ENCODE measurements around the gene ADORA3.
A peak's percentile ranks its signal among the peaks of the same experiment; 100 is the strongest.

Gene ADORA3

DNA sequence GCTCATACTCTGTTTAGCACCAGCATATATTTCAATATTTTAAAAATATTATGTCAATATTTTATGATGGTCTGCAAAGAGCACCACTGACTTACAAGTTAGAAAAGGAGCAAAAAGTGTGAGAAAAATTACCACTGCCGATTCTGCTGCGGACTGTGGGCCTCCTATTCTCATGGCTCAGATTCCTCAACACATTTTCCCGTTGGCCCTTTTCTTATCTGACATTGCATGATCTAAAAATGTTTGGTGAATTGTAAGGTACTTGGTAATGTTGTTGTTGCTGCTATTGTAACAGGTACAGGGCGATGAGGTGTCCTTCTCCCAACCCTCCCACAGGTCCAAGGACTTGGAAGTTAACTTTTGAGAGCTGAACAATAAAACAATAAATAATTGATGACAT is 28.9 kb downstream of the ADORA3 start:
- no peak for DNase-seq

DNA sequence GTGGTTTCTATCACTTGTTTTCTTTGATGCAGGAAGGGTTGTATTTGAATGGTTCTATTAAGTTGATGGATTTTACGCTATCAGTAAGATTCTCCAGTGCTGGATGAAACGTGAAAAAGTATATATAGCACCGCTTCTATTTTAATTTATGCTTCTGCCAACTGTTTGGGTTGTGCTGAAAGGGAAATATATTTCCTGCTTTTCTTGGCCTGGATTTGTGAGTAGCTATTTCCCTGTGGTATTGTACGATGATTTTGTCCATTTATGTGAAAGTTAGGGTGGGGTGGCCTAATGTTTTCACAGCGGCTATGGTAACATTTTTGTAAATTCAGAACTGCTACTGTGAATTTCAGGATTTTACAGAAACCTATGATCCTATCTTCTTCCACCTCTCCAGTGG is 29.3 kb downstream of the ADORA3 start:
- no peak for DNase-seq

DNA sequence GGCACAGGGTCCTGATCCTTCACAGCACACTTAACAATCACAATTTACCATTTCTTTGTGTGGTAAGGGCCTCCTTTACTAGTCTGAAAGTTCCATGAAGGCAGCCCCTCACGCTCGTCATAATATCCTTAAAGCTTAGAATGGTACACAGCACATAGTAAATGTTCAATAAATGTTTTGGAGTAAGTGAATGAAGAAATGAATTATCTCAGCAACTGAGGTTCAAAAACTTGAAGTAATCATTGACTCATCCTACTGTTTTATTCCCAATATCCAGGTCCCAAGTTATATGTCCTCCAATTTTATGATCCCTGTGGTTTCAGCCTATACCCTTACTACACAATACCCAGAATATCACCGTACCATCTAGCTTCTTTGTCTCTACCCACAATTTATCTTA is 31.9 kb downstream of the ADORA3 start:
- no peak for DNase-seq

DNA sequence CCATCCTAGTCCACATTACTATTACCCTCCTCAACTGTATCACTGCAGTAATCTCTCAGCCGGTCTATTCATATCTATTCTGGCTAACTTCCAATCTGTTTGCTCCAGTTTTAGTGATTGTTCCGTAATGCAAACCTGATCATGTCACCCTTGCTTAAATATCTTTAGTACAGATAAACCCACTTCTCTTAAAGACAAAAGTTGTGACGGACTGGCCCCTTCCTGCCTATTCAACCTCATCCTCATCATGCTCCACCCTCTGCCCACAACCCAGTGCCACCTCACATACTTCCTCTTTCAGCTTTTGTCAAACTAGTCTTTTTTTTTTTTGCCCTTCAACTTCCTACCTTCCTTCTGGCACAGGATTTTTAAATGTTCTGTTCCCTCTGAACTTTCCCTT is 32.4 kb downstream of the ADORA3 start:
- peak; percentile 66 for DNase-seq

DNA sequence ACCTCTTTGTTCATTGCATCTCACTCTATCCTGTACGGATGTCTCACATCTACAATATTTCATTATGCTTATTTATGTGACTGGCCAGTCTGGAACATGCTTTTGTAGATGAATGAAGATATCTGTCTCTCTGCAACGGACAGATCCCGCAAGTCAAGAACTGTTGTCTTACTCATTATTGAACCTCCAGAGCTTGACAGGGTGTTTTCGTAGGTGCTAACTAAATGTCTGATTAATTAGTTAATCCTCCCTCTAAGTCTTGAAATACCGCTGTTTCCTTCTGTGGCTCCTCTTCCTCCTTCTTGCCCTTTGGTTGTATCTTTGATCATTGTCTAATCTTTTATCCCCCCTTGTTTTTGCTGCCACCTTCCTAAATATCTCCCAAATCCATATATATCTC is 32.8 kb downstream of the ADORA3 start:
- DNase-seq: no peak

DNA sequence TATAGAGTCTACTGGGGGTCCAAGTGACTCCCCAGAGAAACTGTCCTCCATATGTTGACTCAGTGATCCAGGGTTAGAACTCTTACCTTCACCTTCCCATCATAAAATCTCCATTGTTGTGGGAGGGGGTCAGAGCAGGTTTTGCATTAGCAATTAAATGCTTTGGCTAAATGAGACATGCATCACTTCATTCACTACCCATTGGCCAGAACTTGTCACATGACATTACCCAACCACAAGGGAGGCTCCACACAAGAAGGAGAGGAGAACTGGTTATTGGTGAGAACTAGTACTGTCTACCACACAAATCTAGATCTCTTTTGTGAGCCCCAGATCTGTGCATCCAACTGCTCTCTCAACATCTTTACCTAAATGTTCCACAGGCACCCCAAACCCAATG is 33.9 kb downstream of the ADORA3 start:
- no peak for DNase-seq

DNA sequence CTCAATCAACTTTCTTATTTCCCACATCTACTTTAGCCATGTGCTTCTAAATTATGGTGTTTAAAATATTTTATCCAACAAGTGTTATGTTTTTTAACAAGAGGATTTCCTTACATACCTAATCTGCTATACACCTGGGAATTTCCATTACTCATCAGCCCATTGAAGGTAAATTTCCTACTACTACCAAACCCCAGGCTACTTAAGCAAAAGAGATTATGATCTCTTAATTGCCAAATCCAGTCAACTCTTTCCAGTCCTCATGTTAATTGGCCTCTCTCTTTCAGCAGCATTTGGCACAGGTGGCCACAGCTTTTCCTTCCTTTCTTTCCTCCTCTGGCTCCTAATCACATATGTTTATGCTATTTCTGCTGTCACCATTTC is 34.7 kb downstream of the ADORA3 start:
- DNase-seq: no peak

DNA sequence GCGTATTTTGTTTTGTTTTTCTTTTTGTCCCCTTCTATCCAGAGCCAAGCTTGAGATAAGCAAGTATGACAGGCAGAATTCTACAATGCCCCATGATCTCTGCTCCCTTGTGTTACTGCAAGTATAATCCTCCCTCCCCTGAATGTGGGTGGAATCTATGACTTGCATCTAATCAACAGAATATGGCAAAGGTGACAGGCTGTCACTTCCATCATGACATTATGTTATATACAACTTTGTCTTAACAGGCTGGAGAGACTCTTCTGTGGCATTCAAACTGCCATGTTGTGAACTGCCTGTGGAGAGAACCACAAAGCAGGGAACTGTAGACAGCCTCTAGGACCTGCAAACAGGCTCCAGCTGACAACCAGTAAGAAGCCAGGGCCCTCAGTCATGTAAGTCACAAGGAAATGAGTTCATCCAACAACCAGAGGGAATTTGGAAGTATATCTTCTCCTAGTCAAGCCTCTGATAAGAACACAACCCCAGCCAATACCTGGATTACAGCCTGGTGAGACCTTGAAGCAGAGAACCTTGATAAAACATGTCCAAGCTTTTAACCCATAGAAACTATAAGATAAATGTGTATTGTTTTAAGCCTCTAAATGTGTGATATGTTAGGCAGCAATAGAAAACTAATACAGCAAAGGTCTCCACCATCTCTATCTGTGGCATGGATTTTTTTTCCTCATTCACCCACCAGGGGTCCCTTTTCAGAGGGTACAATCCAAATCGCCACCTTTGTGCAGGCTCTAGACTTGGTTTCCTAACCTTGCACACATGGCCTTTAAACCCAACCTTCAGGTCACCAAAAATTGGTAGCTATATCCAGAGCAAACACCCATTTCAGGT is 35.3 kb downstream of the ADORA3 start:
- no peak for DNase-seq

DNA sequence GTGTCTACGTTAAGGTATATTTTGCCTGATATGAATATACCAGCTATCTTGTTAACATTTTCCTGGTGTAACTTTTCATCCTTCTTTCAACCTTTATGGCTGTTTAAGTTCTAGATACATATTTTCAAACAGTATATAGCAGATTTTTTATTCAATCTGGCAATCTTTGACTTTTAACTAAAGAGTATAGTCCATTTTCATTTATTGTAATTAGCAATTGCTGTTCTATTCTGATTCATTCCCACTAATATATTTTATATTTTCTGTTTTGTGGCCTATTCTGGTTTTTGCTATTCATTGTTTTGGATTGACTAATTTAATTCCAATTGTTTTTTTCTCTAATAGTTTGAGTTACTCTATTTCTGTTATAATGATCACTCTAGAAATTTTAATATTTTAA is 37.0 kb downstream of the ADORA3 start:
- no peak for DNase-seq

DNA sequence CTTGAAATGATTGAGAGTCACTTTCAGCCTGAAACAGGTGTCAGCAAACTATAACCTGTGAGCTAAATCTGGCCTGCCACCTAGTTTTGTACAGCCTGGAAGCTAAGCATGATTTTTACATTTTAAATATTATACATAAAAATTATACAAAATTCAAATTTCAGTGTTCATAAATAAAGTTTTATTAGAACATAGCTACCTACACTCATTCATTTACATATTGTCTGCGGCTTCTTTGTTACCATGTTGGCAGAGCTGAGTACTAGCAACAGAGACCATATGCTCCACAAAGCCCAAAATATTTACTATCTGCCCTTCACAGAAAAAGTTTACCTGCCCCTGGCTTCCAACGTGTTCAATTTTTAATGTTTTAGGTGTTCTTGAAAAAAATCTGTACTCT is 37.7 kb downstream of the ADORA3 start:
- DNase-seq: no peak

DNA sequence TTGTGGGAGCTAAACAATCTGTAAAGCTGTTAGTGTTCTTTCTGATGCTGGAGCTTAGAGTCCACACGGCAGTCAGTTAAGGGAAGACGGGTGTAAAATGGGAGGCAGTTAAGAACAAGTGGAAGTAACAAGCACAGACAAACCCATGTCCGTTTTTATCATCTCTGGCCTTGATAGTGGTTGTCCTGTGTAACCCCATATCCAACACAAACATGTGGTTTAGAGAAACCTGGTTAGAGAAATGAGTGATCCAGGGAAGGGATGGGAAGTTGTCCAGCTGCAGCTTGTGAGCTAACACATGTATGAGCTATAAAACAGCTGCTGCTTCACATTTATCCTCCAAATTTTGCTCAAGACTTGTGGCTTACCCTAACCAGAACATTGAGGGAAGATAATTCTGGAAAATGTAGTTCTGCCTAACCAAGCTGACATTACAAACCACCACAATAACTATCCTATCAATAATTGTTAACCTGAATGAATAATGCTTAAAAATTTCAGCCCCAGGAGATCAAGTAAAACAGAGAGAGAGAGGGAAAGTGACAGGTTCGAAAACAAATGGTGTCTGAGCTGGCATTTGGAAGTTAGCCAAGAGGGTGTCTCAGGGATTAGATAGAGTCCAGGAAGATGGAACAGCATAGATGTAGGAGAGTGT is 40.3 kb downstream of the ADORA3 start:
- DNase-seq: no peak

DNA sequence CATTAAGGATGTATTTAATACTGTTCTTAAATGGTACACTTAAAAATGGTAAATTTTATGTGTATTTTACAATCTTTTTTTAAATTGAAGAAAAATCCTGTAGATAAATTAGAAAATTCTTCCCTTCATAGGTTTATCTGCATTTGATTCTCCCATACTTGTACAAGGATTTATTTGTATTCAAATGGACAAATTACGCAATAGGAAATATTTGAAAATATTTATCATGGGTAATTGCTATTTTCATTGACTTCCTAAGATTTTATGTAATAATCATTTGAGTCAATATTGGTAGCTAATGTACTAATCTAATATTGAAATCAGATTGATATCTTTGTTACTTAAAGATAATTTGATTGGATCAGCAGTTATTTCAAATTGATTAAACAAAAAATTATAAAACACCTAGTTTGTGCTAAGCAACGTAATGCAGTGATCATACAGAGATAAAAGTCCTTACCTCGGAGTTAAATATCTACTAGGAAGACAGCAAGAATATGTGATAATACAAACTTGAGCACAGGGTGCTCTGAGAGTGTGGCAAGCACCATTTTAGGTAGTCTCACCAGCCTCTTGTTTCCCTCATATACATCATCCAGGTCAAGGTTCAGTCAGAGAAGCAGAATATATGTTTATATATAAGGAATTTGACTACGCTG is 40.9 kb downstream of the ADORA3 start:
- DNase-seq: no peak

DNA sequence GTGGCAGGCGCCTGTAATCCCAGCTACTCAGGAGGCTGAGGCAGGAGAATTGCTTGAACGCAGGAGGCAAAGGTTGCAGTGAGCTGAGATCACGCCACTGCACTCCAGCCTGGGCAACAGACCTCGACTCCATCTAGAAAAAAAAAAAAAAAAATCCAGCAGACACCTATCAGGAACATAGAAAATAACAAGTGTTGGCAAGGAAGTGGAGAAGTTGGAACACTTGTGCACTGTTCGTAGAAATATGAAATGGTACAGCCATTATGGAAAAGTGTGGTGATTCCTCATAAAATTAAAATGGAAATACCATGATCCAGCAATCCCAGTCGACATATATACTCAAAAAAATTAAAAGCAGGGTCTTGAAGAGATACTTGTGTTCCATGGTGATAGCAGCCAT is 41.7 kb downstream of the ADORA3 start:
- DNase-seq: no peak

DNA sequence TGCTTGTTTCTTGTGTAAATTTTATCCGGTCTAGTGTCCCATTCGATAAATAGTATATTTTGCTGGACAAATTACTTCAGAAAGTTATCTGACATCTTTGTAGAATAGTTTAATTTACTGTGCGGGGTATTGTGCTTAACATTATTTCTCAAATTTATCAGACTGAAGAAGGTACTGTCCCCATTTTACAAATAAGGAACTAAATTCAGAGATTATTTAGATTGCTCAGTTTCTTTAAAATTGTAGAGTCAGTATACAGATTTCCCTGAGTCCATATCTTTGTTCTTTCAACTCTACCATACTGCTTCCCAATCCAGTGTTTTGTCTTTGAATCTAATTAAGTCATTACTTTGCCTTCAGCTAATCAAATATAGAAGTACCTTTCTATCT is 47.8 kb downstream of the ADORA3 start:
- DNase-seq: no peak

DNA sequence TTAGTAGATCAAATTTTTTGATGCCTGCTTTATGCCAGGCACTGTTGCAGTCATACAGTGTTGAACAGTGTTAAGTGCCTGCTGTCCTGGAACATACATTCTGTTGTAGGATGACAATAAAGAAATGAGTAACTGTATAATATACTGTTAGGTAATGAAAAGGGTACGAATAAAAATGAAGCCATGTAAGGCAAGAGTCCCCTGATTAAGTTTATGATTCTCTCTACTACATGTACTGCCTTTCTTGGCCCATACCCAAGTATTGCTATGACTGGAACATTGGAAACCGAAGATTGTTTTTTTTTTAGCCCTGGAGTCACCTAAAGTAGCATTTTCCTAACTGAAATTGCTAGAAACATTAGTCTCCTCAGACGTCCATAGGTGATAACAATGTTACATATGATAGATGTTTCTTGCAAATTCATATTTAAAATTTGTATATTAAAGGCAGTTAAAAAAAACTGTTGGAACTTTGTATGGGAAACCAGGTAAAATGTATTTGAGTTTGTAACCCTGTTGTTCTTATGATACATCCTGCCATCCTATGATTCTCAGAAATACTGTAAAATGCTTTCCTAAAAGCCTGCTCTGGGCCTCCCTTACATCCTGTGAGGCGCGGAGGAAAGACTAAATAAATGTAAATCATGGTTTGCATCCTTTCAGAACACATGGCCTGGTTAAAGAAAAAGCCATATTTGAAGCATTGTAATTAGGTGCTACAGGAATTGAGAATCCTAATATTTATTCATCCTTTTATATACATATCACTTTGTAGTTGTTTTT is 48.4 kb downstream of the ADORA3 start:
- DNase-seq: peak; percentile 42

DNA sequence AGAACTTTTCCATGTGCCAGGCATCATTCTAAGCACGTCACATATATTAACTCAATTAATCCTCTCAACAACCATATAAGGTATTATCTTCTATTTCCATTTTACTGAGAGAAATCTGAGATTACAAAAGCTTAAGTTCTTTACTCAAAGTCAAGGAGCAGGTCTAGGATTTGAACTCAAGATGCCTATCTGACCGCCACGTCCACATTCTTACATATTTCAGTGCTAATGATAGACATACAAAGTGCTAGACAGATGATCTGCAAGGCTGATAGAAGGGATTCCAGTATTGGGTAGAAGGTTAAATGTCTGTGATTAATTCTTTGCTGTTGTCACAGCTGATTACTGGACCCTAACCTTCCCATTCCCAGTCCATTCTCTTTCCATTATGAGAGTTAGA is 49.7 kb downstream of the ADORA3 start:
- no peak for DNase-seq

DNA sequence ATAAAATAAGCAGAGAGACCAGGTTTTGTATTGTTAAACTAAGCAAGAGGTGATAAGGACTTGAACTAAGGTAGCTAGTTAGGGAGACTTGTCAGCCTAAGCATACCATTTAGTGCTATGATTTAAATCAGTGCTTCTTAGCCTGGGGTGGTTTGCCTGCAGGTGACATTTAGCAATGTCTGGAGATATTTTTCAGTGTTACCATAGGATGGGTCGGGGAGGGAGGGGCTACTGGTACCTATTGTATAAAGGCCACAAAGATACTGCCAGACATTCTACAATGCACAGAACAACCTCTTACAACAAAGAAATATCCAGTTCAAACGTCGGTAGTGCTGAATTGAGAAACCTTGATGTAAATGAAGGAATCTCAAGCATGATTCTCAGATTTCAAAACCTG is 50.9 kb downstream of the ADORA3 start:
- DNase-seq: no peak

DNA sequence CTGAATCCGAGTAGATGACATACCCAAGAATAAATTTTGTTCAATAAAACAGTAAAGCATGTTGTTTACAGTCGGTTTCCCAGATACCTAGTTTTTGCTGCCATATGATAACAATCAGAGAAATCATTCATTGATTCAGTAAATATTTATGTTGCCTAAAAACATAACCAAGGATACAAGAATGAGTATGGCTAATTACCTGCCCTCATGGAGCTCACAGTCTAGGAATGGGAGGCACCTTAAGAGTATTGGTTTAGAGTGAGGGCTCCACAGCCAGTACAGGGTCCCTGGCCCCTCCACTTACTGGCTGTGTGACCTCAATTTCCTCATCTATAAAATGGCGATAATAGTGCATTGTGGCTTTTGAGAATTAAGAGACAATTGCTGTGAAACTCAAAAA is 53.2 kb downstream of the ADORA3 start:
- DNase-seq: no peak

DNA sequence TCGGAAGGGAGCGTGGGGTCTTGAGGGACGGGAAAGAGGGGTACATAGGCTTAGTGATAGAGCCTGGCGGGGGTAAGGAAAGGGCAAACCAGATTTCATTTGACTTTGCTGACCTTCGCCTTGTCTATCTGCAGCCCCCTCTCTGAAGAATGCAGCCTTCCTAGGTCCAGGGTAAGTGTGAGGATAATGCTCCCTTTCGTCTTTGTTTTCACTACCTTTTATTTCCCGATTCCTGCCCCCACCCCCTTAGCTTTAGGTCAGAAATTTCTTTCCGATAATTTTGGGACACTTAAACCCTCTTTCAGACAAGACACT is 53.8 kb downstream of the ADORA3 start:
- DNase-seq: no peak

Measured in stimulated activated CD4-positive, alpha-beta T cell treated with anti-CD3 and anti-CD28 coated beads, Interleukin-4, amount 100 ng/mL, for 24 hours (primary cell).